Neural crest cell (in vitro differentiated cells): ENCODE measurements around the gene GMFB. TPM values are rescaled to one million over a fixed set of nuclear protein-coding genes. Genes with fewer than 3 reads are reported as not detected.
A peak's percentile ranks its signal among the peaks of the same experiment; 100 is the strongest.

Experiments used
- DNase-seq: peaks from one replicate; pipeline ENCODE4 v3.0.0; 2021; ENCODE audit warnings: low read depth, mixed read lengths, low spot score
- H3K27ac Mint-ChIP-seq: one replicate; pipeline ENCODE4 v1.8.0; 2021; ENCODE audit warnings: mild to moderate bottlenecking, mixed read lengths; ENCODE audit not compliant: unreplicated experiment
- H3K27me3 Mint-ChIP-seq: 2 replicates; pipeline ENCODE4 v1.8.0; 2021; ENCODE audit warnings: low read depth, mild to moderate bottlenecking, mixed read lengths
- H3K36me3 Mint-ChIP-seq: 2 replicates; pipeline ENCODE4 v1.8.0; 2021; ENCODE audit warnings: low read depth, mild to moderate bottlenecking, mixed read lengths
- H3K4me1 Mint-ChIP-seq: 2 replicates; pipeline ENCODE4 v1.8.0; 2021; ENCODE audit warnings: mixed read lengths
- H3K4me3 Mint-ChIP-seq: one replicate; pipeline ENCODE4 v1.8.0; 2021; ENCODE audit warnings: mild to moderate bottlenecking, mixed read lengths
- H3K9me3 Mint-ChIP-seq: 2 replicates; pipeline ENCODE4 v1.8.0; 2021; ENCODE audit warnings: mixed read lengths
- long read RNA-seq: library from polyadenylated mRNA; unstranded; transcript quantifications from one replicate; pipeline ENCODE4 v2.0.0, GENCODE V29; 2020
- total RNA-seq: library from RNA; stranded (reverse); gene quantifications from 2 replicates; pipeline ENCODE4 v1.2.1, GENCODE V29; 2021
- TF ChIP-seq, protein P1 (sequence below): fragments of 200-600 bp; sonication (generic); conservative IDR thresholded peaks from 2 replicates; pipeline ENCODE4 v1.5.0; 2021; ENCODE audit warnings: antibody characterized with exemption, mild to moderate bottlenecking

The GMFB gene
- 64.8 and 68.5 TPM in 2 replicates for total RNA-seq
- long read RNA-seq, full-length matches to known transcripts, result 23 of 96 reads
- long read RNA-seq, partial matches to known transcripts, result 3 of 96 reads
- long read RNA-seq, other reads (novel, unspliced or antisense), result 70 of 96 reads

DNA sequence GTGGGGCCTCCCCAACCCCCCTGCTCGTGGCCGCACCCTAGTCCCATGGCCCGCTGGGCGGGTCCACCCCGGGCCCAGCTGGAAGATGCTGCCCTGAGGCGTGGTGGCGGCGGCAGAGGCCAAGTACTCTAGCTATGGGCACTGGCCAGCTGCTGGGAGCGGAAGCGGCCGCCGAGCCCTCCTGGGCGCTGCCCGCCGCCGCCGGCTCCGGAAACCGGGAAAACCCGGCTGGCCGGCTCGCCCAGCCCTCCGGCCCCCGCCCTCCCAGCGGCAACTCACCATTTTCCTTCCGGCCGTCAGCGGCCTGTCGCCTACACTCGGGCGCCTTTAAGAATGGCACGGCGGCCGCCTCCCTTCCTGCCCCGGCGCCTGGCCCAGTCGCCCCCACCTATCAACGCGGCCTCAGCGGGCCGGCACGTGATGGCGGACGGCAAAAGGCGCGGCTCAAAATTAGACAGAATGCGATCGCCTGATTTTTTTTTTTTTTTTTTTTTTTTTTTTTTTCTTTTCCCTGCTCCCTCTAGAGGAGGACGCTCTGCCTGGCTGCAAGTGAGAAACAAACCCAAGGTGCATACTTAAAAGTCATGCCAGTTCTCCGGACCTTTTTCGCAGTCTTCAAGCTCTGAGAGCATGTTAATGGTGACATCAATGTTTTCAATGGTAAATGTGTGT, at the start of gene GMFB:
Gene GMFB, minus strand, starts transcription at position 335 of the 672 bp plus-strand sequence. Its CDS starts 53 bp downstream, at position 282.
- TF ChIP-seq, protein P1, sequence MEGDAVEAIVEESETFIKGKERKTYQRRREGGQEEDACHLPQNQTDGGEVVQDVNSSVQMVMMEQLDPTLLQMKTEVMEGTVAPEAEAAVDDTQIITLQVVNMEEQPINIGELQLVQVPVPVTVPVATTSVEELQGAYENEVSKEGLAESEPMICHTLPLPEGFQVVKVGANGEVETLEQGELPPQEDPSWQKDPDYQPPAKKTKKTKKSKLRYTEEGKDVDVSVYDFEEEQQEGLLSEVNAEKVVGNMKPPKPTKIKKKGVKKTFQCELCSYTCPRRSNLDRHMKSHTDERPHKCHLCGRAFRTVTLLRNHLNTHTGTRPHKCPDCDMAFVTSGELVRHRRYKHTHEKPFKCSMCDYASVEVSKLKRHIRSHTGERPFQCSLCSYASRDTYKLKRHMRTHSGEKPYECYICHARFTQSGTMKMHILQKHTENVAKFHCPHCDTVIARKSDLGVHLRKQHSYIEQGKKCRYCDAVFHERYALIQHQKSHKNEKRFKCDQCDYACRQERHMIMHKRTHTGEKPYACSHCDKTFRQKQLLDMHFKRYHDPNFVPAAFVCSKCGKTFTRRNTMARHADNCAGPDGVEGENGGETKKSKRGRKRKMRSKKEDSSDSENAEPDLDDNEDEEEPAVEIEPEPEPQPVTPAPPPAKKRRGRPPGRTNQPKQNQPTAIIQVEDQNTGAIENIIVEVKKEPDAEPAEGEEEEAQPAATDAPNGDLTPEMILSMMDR, result peak; percentile 58
- Mint-ChIP-seq H3K4me1 (peaks cover 39% of the 10 kb centered on the region), H3K27me3 (peaks cover 3% of the 10 kb centered on the region), H3K36me3 (peaks cover 6% of the 10 kb centered on the region), H3K4me3 (peak within 1 kb of the TSS; percentile 80), H3K9me3 (no peaks in the 10 kb centered on the region), H3K27ac (peak within 1 kb of the TSS; percentile 90)
- DNase-seq, result peak; percentile 88

DNA sequence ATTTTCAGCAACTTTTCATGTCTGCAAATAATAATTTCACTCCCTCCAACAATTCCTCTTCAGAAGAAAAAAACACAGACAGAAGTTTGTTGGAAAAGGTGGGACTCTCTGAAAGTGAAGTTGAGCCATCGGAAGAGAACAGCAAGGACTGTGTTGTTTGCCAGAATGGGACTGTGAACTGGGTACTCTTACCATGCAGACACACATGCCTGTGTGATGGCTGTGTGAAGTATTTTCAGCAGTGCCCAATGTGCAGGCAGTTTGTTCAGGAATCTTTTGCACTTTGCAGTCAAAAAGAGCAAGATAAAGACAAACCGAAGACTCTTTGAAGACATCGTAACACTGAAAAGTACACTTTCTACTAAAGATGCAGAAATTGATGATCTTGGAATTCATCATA, 49.3 kb upstream of the GMFB start:
- no peaks in the 10 kb centered on the region for H3K27me3 Mint-ChIP-seq
- peaks cover 12% of the 10 kb centered on the region for H3K36me3 Mint-ChIP-seq
- TF ChIP-seq, protein P1, result no peak
- H3K4me1 Mint-ChIP-seq, result peaks cover 8% of the 10 kb centered on the region
- no peak for DNase-seq
- no peak overlapping the region for H3K27ac Mint-ChIP-seq
- H3K4me3 Mint-ChIP-seq, result no peak overlapping the region
- peaks cover 5% of the 10 kb centered on the region for H3K9me3 Mint-ChIP-seq

DNA sequence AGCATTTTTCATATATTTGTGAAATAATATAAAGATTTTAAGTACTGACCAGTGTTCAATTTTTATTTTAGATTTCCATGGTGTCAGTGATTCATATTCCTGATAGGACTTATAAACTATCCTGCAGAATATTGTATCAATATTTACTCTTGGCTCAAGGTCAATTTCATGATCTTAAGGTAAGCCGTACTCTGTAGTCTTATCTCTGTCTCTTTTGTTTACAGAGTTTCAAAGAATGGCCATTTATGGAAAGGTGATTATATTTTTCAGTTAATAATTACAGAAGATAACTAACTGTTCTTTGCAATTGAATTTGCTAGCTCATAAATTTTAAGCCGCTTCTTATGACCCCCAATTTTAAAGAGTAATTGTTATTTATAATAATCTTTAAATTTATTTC, 48.9 kb upstream of the GMFB start:
- Mint-ChIP-seq H3K4me1 (peaks cover 12% of the 10 kb centered on the region), H3K27me3 (no peaks in the 10 kb centered on the region), H3K36me3 (peaks cover 8% of the 10 kb centered on the region), H3K4me3 (no peak overlapping the region), H3K9me3 (peaks cover 2% of the 10 kb centered on the region), H3K27ac (no peak overlapping the region)
- DNase-seq, result no peak
- TF ChIP-seq, protein P1, result no peak

DNA sequence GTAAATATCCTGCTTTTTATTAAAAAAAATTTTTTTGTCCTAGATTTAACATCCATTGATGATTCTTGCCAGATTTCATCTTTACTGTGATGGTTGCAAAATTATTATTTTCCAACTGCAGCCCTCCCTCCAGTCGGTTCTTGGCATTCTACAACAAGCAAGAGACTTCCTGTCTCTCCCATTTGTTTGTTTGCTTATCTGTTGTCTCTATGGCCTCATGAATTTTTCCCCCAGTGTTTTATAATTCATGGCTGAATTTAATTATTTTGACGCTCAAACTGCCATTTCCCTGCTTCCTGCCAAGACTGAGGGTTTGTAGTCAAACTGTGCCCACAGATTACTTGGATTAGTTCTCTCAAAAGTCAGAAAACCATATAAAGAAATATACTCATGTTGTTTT, 46.9 kb upstream of the GMFB start:
- DNase-seq, result no peak
- Mint-ChIP-seq H3K27me3 (no peaks in the 10 kb centered on the region), H3K4me1 (peaks cover 13% of the 10 kb centered on the region), H3K27ac (no peak overlapping the region), H3K4me3 (no peak overlapping the region), H3K9me3 (peaks cover 2% of the 10 kb centered on the region), H3K36me3 (peaks cover 8% of the 10 kb centered on the region)
- TF ChIP-seq, protein P1, result no peak

DNA sequence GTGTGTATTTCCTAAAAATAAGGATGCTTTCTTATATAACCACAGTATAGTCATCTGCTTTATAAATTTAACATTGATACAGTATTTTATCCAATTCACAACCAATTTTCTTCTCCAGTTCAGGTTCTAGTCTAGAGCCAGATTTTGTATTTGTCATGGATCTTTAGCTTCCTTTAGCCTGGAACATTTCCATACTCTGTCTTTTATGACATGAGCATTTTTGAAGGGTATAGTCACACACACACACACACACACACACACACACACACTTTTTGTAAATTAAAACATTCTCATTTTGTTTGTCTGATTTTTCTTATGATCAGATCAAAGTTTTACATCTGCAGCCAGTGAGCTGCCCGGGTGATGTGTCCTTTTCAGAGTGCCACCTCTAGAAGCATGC, 46.3 kb upstream of the GMFB start:
- no peak for DNase-seq

More for the DNA sequence above, 46.3 kb upstream of the GMFB start:
- H3K4me1 Mint-ChIP-seq, result peaks cover 13% of the 10 kb centered on the region
- H3K9me3 Mint-ChIP-seq, result peaks cover 2% of the 10 kb centered on the region
- H3K4me3 Mint-ChIP-seq, result no peak overlapping the region
- TF ChIP-seq, protein P1, result no peak
- no peaks in the 10 kb centered on the region for H3K27me3 Mint-ChIP-seq
- H3K36me3 Mint-ChIP-seq, result peaks cover 5% of the 10 kb centered on the region
- no peak overlapping the region for H3K27ac Mint-ChIP-seq
